Uterus (tissue), 4 donors: ENCODE data around the gene AMH. TPM values are rescaled to one million over a fixed set of nuclear protein-coding genes. Genes with fewer than 3 reads are reported as not detected.
A peak's percentile ranks its signal among the peaks of the same experiment; 100 is the strongest.

ENCODE experiments used
- DNase-seq, 2 donors: peaks; one replicate each; pipeline ENCODE4 v3.0.0-alpha.2; 2019 to 2020
- H3K27ac ChIP-seq, 2 donors: fragments of 200-600 bp; sonication (generic); 1 replicate in 1 of 2; 2 replicates in 1 of 2; pipeline ENCODE4 v1.5.1; 2016 to 2018
- H3K27me3 ChIP-seq, 2 donors: fragments of 200-600 bp; sonication (generic); one replicate each; pipeline ENCODE4 v1.5.1; 2018 to 2019; ENCODE audit warnings: control low read depth in 1 of 2
- H3K36me3 ChIP-seq, 2 donors: fragments of 200-600 bp; sonication (generic); one replicate each; pipeline ENCODE4 v1.5.1; 2019; ENCODE audit warnings: control low read depth in 1 of 2
- H3K4me1 ChIP-seq, 2 donors: fragments of 200-600 bp; sonication (generic); one replicate each; pipeline ENCODE4 v1.5.1; 2018 to 2019; ENCODE audit warnings: control low read depth in 1 of 2
- H3K4me3 ChIP-seq, 2 donors: fragments of 200-600 bp; sonication (generic); 1 replicate in 1 of 2; 2 replicates in 1 of 2; pipeline ENCODE4 v1.5.1; 2018 to 2019; ENCODE audit warnings: mild to moderate bottlenecking in 1 of 2
- H3K9me3 ChIP-seq, 2 donors: fragments of 200-600 bp; sonication (generic); one replicate each; pipeline ENCODE4 v1.5.1; 2019; ENCODE audit warnings: control low read depth in 1 of 2
- CTCF ChIP-seq, 4 experiments: fragments of 200-600 bp in 2 of 4; fragments of 450-650 bp in 2 of 4; sonication (generic) in 2 of 4; IDR thresholded peaks; one replicate each; pipeline ENCODE4 v1.5.1; 2016 to 2019; ENCODE audit warnings: antibody characterized with exemption in 4 of 4, mild to moderate bottlenecking in 2 of 4, moderate library complexity in 1 of 4
- POLR2A ChIP-seq, 2 donors: fragments of 450-650 bp; IDR thresholded peaks; one replicate each; pipeline ENCODE4 v1.6.1; 2016; ENCODE audit warnings: antibody characterized with exemption in 2 of 2, mild to moderate bottlenecking in 1 of 2, moderate library complexity in 1 of 2
- intact Hi-C: fragments of 100-400 bp; cut with DNase I; formaldehyde crosslinking; loops from one replicate; pipeline ENCODE4 v1.15.1; 2023; ENCODE audit warnings: low total_unique reads
- total RNA-seq, 4 donors: library from RNA; depleted of rRNA in 3 of 4; stranded (reverse); fragments of >200 nt in 3 of 4; gene quantifications; one replicate each; pipeline versions ENCODE4 v1.1.0 to v1.2.4, GENCODE V29; 2014 to 2023
- donor health status: DM: yes; HTN: yes; CAD: no.

The AMH gene
- total RNA-seq, 4 donors from 2014 or later, result 0.35 to 3.5 TPM; not detected in 2

DNA sequence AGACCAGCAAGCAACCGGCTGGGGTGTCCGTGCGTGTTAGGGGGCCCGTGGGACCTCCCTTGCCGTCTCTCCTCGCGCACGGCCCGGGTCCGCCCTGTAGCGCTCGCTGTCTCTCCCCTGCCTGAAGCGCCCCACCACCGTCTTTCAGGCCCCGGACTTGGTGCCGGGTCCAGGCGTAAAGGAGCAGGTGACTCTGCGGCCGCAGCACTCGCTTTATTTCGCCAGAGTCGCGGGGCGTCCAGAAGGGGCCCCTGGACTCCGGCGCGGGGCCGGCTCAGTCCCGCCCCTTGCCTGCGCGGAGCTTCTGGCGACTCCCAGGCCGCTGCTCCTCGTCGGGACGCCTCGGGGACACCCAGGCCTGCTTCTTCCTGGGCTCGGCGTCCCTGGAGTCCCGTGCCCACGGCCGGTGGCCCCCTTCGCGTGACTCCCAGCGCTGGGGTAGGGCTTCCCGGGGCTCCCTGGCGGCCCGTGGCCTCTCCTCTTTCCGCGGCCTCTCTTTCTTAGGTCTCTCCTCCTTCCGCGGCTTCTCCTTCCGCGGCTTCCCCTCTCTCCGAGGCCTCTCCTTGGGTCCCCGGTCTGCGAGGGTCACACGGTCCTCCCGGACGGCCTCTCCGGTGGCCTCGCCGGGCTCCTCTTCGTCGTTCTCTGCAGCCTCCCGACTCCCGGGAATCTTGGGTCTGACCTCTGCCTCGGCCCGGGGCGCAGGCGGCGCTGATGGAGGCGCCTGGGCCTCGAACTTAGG, 3.1 kb downstream of the AMH start:
- Histone ChIP-seq H3K27ac (no peak overlapping the region), H3K4me3 (no peak overlapping the region), H3K9me3 (no peaks in the 10 kb centered on the region), H3K36me3 (no peaks in the 10 kb centered on the region), H3K27me3 (peaks cover 0 to 25% of the 10 kb centered on the region in 2 donors), H3K4me1 (peaks cover 0 to 30% of the 10 kb centered on the region in 2 donors)
- intact Hi-C loops, result no loop called here
- TF ChIP-seq POLR2A (IDR thresholded peaks at IDR 0.05) (no peak), CTCF (IDR thresholded peaks at IDR 0.05) (no peak)
- no peak for DNase-seq

DNA sequence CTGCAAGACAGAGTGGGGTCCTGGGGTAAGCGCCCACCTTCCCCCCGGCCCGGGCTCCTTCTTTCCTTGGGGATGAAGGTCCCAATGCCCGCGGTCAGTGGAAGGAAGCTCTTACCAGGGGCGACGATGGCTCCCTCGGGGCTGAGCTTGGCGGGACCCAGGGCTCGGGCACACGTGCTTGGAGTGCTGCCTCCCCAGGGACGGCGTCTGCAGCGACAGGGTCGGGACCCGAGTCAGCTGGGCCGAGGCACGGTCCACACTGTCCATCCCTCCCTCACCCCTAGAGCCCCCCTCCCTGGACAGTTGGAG, 3.6 kb downstream of the AMH start:
- Histone ChIP-seq H3K4me1 (peaks cover 0 to 30% of the 10 kb centered on the region in 2 donors), H3K9me3 (no peaks in the 10 kb centered on the region), H3K27ac (no peak overlapping the region), H3K4me3 (no peak overlapping the region), H3K27me3 (peaks cover 0 to 25% of the 10 kb centered on the region in 2 donors), H3K36me3 (no peaks in the 10 kb centered on the region)
- intact Hi-C loops, result no loop called here
- DNase-seq, result no peak
- no peak for TF ChIP-seq CTCF (IDR thresholded peaks at IDR 0.05)
- no peak for TF ChIP-seq POLR2A (IDR thresholded peaks at IDR 0.05)

DNA sequence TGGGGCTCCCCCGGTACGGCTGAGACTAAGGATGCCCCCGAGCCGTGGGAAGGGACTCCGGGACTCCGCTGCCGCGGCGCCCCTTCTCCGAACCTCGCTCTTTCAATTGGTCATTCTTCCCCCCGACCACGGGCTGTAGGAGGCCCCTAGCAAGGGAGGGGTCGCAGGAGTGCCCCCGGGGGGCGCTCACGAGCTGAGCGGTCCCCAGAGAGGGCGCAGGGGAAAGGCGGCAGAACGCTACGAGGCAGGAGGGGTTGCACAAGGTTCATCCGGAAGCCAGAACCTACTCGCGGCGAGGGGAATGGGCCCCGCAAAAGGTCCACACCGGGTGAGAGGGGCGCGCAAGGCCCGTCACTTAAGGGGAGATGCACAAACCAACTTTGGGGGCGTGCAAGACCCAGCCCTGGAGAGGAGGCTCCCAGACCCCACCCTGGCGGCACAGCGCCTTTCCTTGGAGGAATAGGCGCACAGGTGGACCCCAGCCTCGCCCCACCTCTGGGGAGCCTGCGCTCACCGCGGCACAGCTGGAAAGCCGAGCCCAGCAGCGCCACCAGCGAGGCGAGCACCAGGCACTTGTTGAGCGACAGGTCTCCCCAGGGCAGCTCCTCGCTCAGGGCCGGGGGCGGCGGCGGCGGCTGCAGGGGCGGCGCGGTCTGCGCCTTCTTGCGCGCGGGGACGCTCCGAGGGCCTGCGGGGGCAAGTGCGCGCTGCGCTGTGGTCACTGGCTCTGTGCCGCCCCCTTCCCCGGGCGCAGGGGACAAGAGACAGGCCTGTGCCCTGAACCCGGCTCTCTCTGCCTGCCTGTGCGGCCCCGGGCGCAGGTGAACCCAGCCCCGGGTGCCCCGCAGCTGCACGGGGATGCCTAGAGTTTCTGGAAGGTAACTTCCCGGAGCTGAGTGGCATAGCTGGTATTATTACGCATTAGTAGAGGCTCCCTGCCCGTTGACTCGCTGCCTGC, 4.3 kb downstream of the AMH start:
- Histone ChIP-seq H3K27ac (no peak overlapping the region), H3K36me3 (no peaks in the 10 kb centered on the region), H3K4me3 (no peak overlapping the region), H3K27me3 (peaks cover 0 to 25% of the 10 kb centered on the region in 2 donors), H3K4me1 (peaks cover 0 to 30% of the 10 kb centered on the region in 2 donors), H3K9me3 (no peaks in the 10 kb centered on the region)
- DNase-seq, result no peak
- TF ChIP-seq CTCF (IDR thresholded peaks at IDR 0.05) (no peak), POLR2A (IDR thresholded peaks at IDR 0.05) (no peak)
- intact Hi-C loops, result no loop called here

DNA sequence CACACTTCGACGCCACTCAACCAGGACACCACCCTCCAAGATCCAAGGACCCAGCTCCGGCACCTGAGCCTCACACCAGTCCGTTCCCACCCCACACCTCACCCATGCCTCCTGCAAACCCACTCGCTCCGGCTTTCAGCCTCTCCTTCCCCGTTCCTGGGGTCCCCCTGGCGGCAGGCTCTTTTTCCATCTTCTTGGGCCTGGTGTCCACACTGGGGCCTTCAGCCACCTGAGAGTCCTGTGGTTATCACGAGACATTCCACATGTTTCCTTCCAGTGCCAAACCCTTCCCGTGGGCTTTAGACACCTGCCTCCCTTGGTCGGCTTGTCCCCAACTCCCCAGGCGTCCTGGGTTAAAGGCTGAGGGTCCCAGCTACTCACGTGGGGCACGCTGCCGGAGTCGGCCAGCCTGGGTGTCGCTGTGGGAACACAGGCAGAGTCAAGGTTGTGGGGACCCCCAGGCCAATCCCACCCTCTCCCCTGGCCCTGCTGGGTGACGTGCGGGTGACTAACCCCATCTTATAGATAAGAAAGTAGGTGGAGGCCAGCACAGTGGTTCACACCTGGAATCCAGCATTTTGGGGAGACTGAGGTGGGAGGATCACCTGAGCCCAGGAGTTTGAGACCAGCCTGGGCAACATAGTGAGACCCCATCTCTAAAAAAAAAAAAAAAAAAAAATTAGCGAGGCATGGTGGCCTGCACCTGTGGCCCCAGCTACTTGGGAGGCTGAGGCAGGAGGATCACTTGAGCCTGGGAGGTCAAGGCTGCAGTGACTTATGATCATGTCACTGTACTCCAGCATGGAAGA, 5.1 kb downstream of the AMH start:
- no peak overlapping the region for H3K4me3 ChIP-seq
- H3K27me3 ChIP-seq, result peaks cover 0 to 25% of the 10 kb centered on the region in 2 donors
- peaks cover 0 to 30% of the 10 kb centered on the region in 2 donors for H3K4me1 ChIP-seq
- no peak overlapping the region for H3K27ac ChIP-seq
- H3K9me3 ChIP-seq, result no peaks in the 10 kb centered on the region
- TF ChIP-seq CTCF (IDR thresholded peaks at IDR 0.05) (peak in 1 of 4 experiments; percentile 12), POLR2A (IDR thresholded peaks at IDR 0.05) (no peak)
- no peaks in the 10 kb centered on the region for H3K36me3 ChIP-seq
- intact Hi-C loops, result no loop called here
- DNase-seq, result no peak
